ENCODE results near the gene HOMER3.

DNA sequence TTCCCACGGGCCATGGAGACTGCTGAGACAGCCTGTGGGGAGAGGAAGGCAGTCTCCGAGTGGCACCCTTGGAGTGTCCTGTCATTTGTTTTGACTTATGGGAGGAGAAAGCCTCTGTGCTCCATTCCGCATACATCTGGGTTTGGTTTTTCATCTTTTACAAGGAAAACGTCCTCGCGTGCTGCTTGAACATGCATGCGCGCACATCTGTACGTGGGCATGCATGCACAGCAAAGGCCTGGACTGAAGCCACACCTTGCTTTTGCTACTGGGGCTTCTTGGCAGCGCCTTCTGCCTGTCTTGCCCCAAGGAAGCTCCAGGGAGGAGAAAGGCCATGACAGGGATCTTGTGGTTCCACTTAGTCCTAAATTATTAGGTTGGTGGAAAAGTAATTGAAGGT lies 48.3 kb upstream of the HOMER3 start:
- TF ChIP-seq, protein P1, sequence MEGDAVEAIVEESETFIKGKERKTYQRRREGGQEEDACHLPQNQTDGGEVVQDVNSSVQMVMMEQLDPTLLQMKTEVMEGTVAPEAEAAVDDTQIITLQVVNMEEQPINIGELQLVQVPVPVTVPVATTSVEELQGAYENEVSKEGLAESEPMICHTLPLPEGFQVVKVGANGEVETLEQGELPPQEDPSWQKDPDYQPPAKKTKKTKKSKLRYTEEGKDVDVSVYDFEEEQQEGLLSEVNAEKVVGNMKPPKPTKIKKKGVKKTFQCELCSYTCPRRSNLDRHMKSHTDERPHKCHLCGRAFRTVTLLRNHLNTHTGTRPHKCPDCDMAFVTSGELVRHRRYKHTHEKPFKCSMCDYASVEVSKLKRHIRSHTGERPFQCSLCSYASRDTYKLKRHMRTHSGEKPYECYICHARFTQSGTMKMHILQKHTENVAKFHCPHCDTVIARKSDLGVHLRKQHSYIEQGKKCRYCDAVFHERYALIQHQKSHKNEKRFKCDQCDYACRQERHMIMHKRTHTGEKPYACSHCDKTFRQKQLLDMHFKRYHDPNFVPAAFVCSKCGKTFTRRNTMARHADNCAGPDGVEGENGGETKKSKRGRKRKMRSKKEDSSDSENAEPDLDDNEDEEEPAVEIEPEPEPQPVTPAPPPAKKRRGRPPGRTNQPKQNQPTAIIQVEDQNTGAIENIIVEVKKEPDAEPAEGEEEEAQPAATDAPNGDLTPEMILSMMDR (IDR thresholded peaks at IDR 0.05) = no peak
- TF ChIP-seq SIN3A (IDR thresholded peaks at IDR 0.05; ENCODE audit: borderline replicate concordance, insufficient read depth, low read depth, low read length) (no peak), POLR2AphosphoS5 (IDR thresholded peaks at IDR 0.05; ENCODE audit: low read depth, low read length) (no peak), TCF7L2 (IDR thresholded peaks at IDR 0.05; ENCODE audit: low read depth, low read length) (no peak)
- TF ChIP-seq, protein P2, sequence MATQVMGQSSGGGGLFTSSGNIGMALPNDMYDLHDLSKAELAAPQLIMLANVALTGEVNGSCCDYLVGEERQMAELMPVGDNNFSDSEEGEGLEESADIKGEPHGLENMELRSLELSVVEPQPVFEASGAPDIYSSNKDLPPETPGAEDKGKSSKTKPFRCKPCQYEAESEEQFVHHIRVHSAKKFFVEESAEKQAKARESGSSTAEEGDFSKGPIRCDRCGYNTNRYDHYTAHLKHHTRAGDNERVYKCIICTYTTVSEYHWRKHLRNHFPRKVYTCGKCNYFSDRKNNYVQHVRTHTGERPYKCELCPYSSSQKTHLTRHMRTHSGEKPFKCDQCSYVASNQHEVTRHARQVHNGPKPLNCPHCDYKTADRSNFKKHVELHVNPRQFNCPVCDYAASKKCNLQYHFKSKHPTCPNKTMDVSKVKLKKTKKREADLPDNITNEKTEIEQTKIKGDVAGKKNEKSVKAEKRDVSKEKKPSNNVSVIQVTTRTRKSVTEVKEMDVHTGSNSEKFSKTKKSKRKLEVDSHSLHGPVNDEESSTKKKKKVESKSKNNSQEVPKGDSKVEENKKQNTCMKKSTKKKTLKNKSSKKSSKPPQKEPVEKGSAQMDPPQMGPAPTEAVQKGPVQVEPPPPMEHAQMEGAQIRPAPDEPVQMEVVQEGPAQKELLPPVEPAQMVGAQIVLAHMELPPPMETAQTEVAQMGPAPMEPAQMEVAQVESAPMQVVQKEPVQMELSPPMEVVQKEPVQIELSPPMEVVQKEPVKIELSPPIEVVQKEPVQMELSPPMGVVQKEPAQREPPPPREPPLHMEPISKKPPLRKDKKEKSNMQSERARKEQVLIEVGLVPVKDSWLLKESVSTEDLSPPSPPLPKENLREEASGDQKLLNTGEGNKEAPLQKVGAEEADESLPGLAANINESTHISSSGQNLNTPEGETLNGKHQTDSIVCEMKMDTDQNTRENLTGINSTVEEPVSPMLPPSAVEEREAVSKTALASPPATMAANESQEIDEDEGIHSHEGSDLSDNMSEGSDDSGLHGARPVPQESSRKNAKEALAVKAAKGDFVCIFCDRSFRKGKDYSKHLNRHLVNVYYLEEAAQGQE (IDR thresholded peaks at IDR 0.05; ENCODE audit: insufficient read depth in 1 of 2, low read depth in 2 of 2, low read length in 1 of 2) = no peak

Data from Panc1 (cell line).